Left lung (tissue), 10 donors: ENCODE results near the gene PIGQ. TPM values are rescaled to one million over a fixed set of nuclear protein-coding genes. Genes with fewer than 3 reads are reported as not detected.

Source experiments
- ATAC-seq: fragments of 200-7000 bp; cut with Tn5 transposase; one replicate; pipeline ENCODE4 v1.9.1; 2020; ENCODE audit warnings: moderate library complexity
- DNase-seq, 4 donors: peaks; one replicate each; pipeline ENCODE4 v3.0.0-alpha.2; 2013 to 2020
- H3K27ac ChIP-seq, 2 donors: fragments of 200-600 bp; sonication (generic) in 1 of 2; one replicate each; pipeline versions ENCODE4 v1.5.0 to v1.8.0; 2020 to 2021
- H3K27me3 ChIP-seq, 2 donors: fragments of 200-600 bp; sonication (generic) in 1 of 2; one replicate each; pipeline versions ENCODE4 v1.5.0 to v1.8.0; 2020 to 2021
- H3K36me3 ChIP-seq, 2 donors: fragments of 200-600 bp; sonication (generic) in 1 of 2; one replicate each; pipeline versions ENCODE4 v1.5.0 to v1.8.0; 2020 to 2021
- H3K4me1 ChIP-seq, 2 donors: fragments of 200-600 bp; one replicate each; pipeline ENCODE4 v1.8.0; 2021
- H3K4me3 ChIP-seq, 2 donors: fragments of 200-600 bp; sonication (generic) in 1 of 2; one replicate each; pipeline versions ENCODE4 v1.5.0 to v1.8.0; 2020 to 2021; ENCODE audit warnings: mild to moderate bottlenecking in 1 of 2
- H3K9me3 ChIP-seq, 2 donors: fragments of 200-600 bp; sonication (generic) in 1 of 2; one replicate each; pipeline versions ENCODE4 v1.5.0 to v1.8.0; 2020 to 2021
- intact Hi-C, 2 donors: fragments of 100-400 bp; cut with DNase I; formaldehyde crosslinking; loops; one replicate each; pipeline versions ENCODE4 v1.11.2 to v1.14.2; 2022
- polyA plus RNA-seq, 6 donors: library from polyadenylated mRNA; unstranded; fragments of 120-200 nt; gene quantifications; one replicate each; pipeline ENCODE4 v1.2.1, GENCODE V29; 2013; ENCODE audit not compliant: insufficient read length in 6 of 6
- total RNA-seq, 2 donors: library from RNA; stranded (reverse); fragmentation: NEBNext Ultra II Directional; extraction: Animal tissue kit (Norgen Biotek cat#: 25700); gene quantifications; one replicate each; pipeline ENCODE4 v1.2.1, GENCODE V29; 2021
- TF ChIP-seq, protein P1 (sequence below), 2 donors: fragments of 200-600 bp; sonication (generic) in 1 of 2; IDR thresholded peaks; one replicate each; pipeline versions ENCODE4 v1.5.0 to v1.8.0; 2021; ENCODE audit warnings: antibody characterized with exemption in 2 of 2
- donor health status: DM: no; HTN: yes; CAD: no.
- donor health status: DM: no; HTN: no; CAD: no.

Gene PIGQ
- total and polyA plus RNA-seq, 8 donors: 32.9 to 68.5 (median 39.0) TPM

DNA sequence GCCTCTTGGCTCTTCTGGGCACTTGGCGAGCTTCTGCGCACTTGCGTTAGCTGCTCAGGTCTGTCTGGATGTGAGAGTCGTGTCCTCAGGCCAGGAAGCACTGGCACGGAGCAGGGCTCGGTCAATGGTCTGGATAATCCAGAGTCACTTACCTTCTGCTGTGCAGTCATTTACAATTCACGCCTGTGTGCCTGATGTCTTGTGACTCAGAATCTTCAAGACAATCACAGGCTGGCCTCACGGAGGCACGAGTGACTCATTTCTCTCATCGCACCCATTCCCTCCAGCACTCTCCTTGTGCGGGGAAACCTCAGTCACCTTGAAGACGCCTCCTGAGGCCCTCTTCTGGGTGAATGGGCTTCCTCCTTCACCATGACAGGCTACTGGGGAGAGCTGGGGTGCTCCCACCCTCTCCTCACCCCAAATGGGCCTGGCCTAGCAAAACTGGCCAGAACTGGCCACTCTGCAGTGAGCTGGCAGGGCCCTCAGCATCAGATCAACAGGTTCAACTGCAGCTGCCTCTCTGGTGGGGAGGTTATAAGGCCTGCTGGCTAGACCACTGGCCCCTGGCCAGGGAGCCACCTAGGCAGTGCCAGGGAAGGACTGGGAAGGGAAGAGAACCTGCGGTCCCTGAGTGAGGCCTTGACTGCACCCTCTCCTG is 44.1 kb upstream of the PIGQ start:
- intact Hi-C loops: no loop called here
- Histone ChIP-seq H3K27ac (peak overlapping the region in 1 of 2 donors; percentile 4), H3K36me3 (peaks cover 0 to 18% of the 10 kb centered on the region in 2 donors), H3K4me3 (peak overlapping the region in 1 of 2 donors; percentile 88), H3K9me3 (no peaks in the 10 kb centered on the region), H3K27me3 (no peaks in the 10 kb centered on the region), H3K4me1 (peaks cover 21 to 44% of the 10 kb centered on the region in 2 donors)
- ATAC-seq (no peak), DNase-seq (no peak)
- TF ChIP-seq, protein P1, sequence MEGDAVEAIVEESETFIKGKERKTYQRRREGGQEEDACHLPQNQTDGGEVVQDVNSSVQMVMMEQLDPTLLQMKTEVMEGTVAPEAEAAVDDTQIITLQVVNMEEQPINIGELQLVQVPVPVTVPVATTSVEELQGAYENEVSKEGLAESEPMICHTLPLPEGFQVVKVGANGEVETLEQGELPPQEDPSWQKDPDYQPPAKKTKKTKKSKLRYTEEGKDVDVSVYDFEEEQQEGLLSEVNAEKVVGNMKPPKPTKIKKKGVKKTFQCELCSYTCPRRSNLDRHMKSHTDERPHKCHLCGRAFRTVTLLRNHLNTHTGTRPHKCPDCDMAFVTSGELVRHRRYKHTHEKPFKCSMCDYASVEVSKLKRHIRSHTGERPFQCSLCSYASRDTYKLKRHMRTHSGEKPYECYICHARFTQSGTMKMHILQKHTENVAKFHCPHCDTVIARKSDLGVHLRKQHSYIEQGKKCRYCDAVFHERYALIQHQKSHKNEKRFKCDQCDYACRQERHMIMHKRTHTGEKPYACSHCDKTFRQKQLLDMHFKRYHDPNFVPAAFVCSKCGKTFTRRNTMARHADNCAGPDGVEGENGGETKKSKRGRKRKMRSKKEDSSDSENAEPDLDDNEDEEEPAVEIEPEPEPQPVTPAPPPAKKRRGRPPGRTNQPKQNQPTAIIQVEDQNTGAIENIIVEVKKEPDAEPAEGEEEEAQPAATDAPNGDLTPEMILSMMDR (IDR thresholded peaks at IDR 0.05): no peak

DNA sequence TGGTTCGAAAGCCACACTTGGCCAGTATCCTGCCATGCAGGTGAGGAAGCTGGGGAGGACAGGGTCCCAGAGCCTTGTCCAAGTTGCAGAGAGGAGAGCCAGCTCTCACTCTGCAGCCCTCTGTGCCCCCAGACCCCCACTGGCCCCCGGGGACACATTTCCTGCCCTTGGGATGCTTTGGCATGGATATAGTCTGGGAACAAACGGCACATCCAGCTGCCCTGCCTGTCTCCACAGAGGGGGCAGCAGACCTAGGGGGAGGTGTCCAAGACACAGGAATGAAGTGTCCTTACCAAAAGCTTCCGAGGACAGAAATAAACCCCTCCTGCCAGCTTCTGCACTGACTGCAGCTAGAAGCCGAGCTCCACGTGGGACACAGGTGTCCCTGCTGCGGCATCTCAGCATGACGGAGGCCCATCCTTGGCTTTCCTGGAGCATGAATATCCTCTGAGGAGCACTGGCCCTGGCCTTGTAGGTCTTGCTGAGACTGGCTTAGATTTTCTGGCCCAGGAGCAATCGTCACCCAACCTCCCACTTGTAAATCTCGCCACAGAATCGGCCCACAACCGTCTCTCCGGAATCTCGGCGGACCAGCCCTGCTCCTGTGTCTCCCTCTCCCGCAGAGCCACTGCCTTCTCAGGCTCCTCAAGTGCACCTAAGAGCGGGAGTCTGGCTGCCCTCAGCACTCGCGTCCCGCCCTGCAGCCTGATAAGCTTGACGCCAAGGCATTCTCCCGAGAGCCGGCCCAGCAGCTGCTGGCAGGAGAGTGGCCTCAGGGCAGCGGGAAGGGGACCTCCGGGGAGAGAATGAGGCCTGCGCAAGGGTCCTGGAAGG is 43.4 kb upstream of the PIGQ start:
- peak in 2 of 4 donors; percentile 52 to 60 for DNase-seq
- H3K27ac ChIP-seq: peak overlapping the region; percentile 97 to 98
- TF ChIP-seq, protein P1 (IDR thresholded peaks at IDR 0.05): no peak
- intact Hi-C loops: no loop called here
- no peaks in the 10 kb centered on the region for H3K9me3 ChIP-seq
- peak overlapping the region; percentile 79 to 88 for H3K4me3 ChIP-seq
- peak; percentile 20 for ATAC-seq
- no peaks in the 10 kb centered on the region for H3K27me3 ChIP-seq
- H3K36me3 ChIP-seq: peaks cover 0 to 10% of the 10 kb centered on the region in 2 donors
- peaks cover 21 to 47% of the 10 kb centered on the region in 2 donors for H3K4me1 ChIP-seq

DNA sequence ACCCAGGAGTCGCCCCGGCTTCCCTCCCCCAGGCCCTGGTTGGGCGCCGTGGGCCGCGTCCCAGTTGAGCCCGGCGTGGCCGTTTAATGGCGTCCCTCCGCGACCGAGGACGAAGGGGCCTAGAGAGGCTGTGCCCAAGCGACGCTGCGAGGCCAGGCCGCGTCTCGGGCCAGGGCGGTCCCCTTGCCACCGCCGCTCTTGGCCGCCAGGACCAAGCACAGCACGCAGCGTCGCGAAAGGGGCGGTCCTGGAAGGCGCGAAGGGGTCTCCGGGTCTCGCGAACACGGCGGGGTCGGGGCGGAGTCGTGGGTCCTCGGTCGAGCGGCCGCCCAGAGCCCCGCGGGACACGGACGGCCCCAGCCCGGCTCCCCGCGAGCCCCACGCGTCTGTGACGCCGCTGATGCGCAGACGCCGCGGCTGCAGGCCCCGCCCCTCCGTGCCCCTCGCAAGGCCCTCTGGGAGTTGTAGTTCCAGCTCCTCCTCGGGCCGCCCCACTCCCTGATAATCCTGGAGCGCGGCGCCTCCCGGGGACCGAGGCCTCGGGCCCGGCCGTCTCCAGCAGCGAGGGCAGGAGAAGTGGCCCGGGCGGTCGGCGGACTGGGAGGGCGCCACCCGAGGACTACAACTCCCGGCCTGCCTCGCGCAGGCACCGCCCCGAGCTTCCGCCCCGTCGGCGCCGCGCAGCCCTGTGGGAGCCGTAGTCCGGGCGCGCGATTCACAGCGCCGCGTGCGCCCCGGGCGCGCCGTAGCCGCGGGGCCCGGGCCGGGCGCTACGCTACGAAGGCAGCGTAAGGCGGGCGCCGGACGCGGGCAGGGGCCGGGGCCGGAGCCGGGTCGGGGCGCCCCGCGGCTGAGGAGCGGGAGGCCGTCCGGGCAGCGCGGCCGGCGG is 42.5 kb upstream of the PIGQ start, which contains the start of gene CAPN15:
TSS of gene CAPN15 (plus strand) at position 698 of the 889 bp plus-strand sequence. CDS start 19,127 bp downstream, outside the sequence.
- Histone ChIP-seq H3K4me1 (peaks cover 21 to 47% of the 10 kb centered on the region in 2 donors), H3K4me3 (peak within 1 kb of the TSS; percentile 79 to 88), H3K27ac (peak within 1 kb of the TSS; percentile 97 to 98), H3K9me3 (no peaks in the 10 kb centered on the region), H3K27me3 (no peaks in the 10 kb centered on the region), H3K36me3 (peaks cover 0 to 8% of the 10 kb centered on the region in 2 donors)
- ATAC-seq (peak; percentile 90), DNase-seq (peak; percentile 87 to 95 (median 93))
- intact Hi-C loops: no loop called here
- TF ChIP-seq, protein P1 (IDR thresholded peaks at IDR 0.05): peak in 1 of 2 donors; percentile 49

DNA sequence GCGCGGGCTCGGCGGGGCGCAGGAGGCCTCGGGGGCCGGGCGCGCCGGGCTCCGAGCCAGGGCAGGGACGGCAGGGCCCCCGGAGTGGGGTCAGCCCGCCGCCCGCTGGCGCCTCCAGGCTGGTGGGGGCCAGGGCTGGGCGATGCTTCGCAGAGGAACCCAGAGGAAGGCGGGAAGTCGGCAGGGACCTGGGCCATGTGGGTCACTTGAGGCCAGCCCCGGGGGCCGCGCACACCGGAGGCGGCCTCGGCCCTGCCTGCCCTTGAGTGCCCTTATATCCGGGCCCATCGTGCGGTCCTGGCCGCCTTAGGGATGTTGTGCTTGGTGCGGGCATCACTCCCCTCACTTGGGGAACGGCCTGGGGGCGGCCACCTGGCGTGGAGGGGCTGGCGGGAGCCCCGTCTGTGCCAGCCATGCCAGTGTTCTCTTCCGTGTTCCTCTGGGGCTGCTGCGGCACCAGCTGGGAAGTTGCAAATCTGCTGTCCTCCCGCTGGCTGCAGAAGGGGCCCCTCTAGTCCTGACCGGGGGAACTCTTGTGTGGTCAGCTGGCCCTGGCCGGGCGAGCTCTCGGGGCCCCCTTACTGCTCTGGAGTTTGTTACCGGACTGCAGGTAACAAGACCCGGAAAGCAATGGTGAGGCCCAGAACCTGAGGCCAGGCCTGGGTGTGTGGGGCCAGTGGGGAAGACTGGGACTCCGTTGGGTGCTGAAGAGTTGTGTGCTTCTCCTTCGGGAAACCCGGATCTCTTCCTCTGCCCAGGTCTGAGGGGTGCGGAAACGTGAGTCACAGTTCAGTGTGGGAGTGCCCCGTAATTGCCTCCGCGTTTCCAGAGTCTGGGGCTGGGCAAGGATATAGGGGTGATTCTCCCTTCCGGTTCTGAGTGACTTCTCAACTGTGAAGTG is 41.4 kb upstream of the PIGQ start:
- peaks cover 21 to 47% of the 10 kb centered on the region in 2 donors for H3K4me1 ChIP-seq
- peaks cover 0 to 8% of the 10 kb centered on the region in 2 donors for H3K36me3 ChIP-seq
- H3K27me3 ChIP-seq: no peaks in the 10 kb centered on the region
- peak; percentile 15 for ATAC-seq
- intact Hi-C loops: no loop called here
- H3K4me3 ChIP-seq: peak overlapping the region; percentile 61 to 88
- DNase-seq: peak in 2 of 4 donors; percentile 13 to 58
- TF ChIP-seq, protein P1 (IDR thresholded peaks at IDR 0.05): no peak
- peak overlapping the region; percentile 59 to 83 for H3K27ac ChIP-seq
- H3K9me3 ChIP-seq: no peaks in the 10 kb centered on the region
